ENCODE data around the gene SEC63.

DNA sequence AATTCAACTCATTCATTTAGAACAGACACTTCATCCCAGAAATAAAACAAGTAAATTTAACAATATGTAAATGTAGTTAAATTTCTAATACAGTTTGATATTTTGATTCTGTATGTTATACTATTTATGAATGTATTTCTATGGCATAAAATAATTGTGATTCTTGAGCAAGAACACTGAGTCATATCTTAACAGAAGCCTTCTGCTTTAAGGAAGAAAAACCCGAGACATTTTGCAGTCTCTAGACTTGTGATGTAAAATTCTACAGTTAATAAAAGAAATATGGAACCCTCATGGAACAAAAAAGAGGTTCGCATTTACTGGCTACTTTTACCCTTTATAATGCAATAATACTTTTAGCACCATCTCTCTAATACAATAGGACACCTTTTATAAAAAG, 86.0 kb downstream of the SEC63 start:
- TF ChIP-seq POLR2AphosphoS5 (IDR thresholded peaks at IDR 0.05) (no peak), POLR2A (IDR thresholded peaks at IDR 0.05) (no peak), EP300 (IDR thresholded peaks at IDR 0.05) (no peak)
- TF ChIP-seq, protein P1, sequence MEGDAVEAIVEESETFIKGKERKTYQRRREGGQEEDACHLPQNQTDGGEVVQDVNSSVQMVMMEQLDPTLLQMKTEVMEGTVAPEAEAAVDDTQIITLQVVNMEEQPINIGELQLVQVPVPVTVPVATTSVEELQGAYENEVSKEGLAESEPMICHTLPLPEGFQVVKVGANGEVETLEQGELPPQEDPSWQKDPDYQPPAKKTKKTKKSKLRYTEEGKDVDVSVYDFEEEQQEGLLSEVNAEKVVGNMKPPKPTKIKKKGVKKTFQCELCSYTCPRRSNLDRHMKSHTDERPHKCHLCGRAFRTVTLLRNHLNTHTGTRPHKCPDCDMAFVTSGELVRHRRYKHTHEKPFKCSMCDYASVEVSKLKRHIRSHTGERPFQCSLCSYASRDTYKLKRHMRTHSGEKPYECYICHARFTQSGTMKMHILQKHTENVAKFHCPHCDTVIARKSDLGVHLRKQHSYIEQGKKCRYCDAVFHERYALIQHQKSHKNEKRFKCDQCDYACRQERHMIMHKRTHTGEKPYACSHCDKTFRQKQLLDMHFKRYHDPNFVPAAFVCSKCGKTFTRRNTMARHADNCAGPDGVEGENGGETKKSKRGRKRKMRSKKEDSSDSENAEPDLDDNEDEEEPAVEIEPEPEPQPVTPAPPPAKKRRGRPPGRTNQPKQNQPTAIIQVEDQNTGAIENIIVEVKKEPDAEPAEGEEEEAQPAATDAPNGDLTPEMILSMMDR (IDR thresholded peaks at IDR 0.05), result no peak

Data from stomach (tissue), 4 donors.